Activated naive CD8-positive, alpha-beta T cell treated with anti-CD3 and anti-CD28 coated beads, Interleukin-2, amount 50 U/mL, for 24 hours (primary cell): ENCODE data around the gene TNS3.

ENCODE experiments used
- ATAC-seq: fragments of 150-1000 bp; cut with Tn5 transposase; one replicate; pipeline ENCODE4 v1.10.0; 2021
- DNase-seq: peaks from one replicate; pipeline ENCODE4 v3.0.0; 2021
- H3K27ac Mint-ChIP-seq: one replicate; pipeline ENCODE4 v1.8.0; 2021; ENCODE audit warnings: mild to moderate bottlenecking, mixed read lengths
- H3K27me3 Mint-ChIP-seq: one replicate; pipeline ENCODE4 v1.8.0; 2021; ENCODE audit warnings: mixed read lengths
- H3K36me3 Mint-ChIP-seq: one replicate; pipeline ENCODE4 v1.8.0; 2021; ENCODE audit warnings: low read depth, mixed read lengths
- H3K4me1 Mint-ChIP-seq: one replicate; pipeline ENCODE4 v1.8.0; 2021; ENCODE audit warnings: mixed read lengths
- H3K4me3 Mint-ChIP-seq: one replicate; pipeline ENCODE4 v1.8.0; 2021; ENCODE audit warnings: mild to moderate bottlenecking, moderate library complexity, mixed read lengths
- H3K9me3 Mint-ChIP-seq: one replicate; pipeline ENCODE4 v1.8.0; 2021; ENCODE audit warnings: mixed read lengths

Gene TNS3

GRCh38 chr7:47511699-47512370, 70.1 kb downstream of the TNS3 start:
- DNase-seq: no peak
- no peaks in the 10 kb centered on the region for H3K9me3 Mint-ChIP-seq
- no peaks in the 10 kb centered on the region for H3K27me3 Mint-ChIP-seq
- no peaks in the 10 kb centered on the region for H3K4me1 Mint-ChIP-seq
- no peak for ATAC-seq
- H3K4me3 Mint-ChIP-seq: no peak overlapping the region
- no peaks in the 10 kb centered on the region for H3K36me3 Mint-ChIP-seq
- no peak overlapping the region for H3K27ac Mint-ChIP-seq

GRCh38 chr7:47510786-47511185, 71.1 kb downstream of the TNS3 start:
- no peak for DNase-seq

GRCh38 chr7:47510192-47510591, 71.7 kb downstream of the TNS3 start:
- H3K9me3 Mint-ChIP-seq: no peaks in the 10 kb centered on the region
- DNase-seq (no peak), ATAC-seq (no peak)
- no peak overlapping the region for H3K4me3 Mint-ChIP-seq
- H3K4me1 Mint-ChIP-seq: no peaks in the 10 kb centered on the region
- H3K27me3 Mint-ChIP-seq: no peaks in the 10 kb centered on the region
- H3K27ac Mint-ChIP-seq: no peak overlapping the region
- H3K36me3 Mint-ChIP-seq: no peaks in the 10 kb centered on the region

More at GRCh38 chr7:47510786-47511185, 71.1 kb downstream of the TNS3 start:
- H3K36me3 Mint-ChIP-seq: no peaks in the 10 kb centered on the region
- no peak overlapping the region for H3K4me3 Mint-ChIP-seq
- H3K27me3 Mint-ChIP-seq: no peaks in the 10 kb centered on the region
- ATAC-seq: no peak
- H3K27ac Mint-ChIP-seq: no peak overlapping the region
- H3K9me3 Mint-ChIP-seq: no peaks in the 10 kb centered on the region
- no peaks in the 10 kb centered on the region for H3K4me1 Mint-ChIP-seq

GRCh38 chr7:47509571-47509970, 72.3 kb downstream of the TNS3 start:
- no peaks in the 10 kb centered on the region for H3K9me3 Mint-ChIP-seq
- H3K27ac Mint-ChIP-seq: no peak overlapping the region
- ATAC-seq (no peak), DNase-seq (no peak)
- H3K27me3 Mint-ChIP-seq: no peaks in the 10 kb centered on the region
- no peaks in the 10 kb centered on the region for H3K36me3 Mint-ChIP-seq
- no peaks in the 10 kb centered on the region for H3K4me1 Mint-ChIP-seq
- H3K4me3 Mint-ChIP-seq: no peak overlapping the region

GRCh38 chr7:47508389-47509380, 73.2 kb downstream of the TNS3 start:
- H3K4me3 Mint-ChIP-seq: no peak overlapping the region
- no peak for DNase-seq
- no peaks in the 10 kb centered on the region for H3K36me3 Mint-ChIP-seq
- no peaks in the 10 kb centered on the region for H3K9me3 Mint-ChIP-seq
- no peaks in the 10 kb centered on the region for H3K4me1 Mint-ChIP-seq
- H3K27ac Mint-ChIP-seq: no peak overlapping the region
- no peaks in the 10 kb centered on the region for H3K27me3 Mint-ChIP-seq
- no peak for ATAC-seq

GRCh38 chr7:47507522-47507921, 74.4 kb downstream of the TNS3 start:
- no peak overlapping the region for H3K27ac Mint-ChIP-seq
- DNase-seq: no peak
- no peaks in the 10 kb centered on the region for H3K9me3 Mint-ChIP-seq
- no peak for ATAC-seq
- H3K27me3 Mint-ChIP-seq: no peaks in the 10 kb centered on the region
- no peaks in the 10 kb centered on the region for H3K4me1 Mint-ChIP-seq
- H3K36me3 Mint-ChIP-seq: no peaks in the 10 kb centered on the region
- no peak overlapping the region for H3K4me3 Mint-ChIP-seq

- H3K27ac Mint-ChIP-seq: no peak overlapping the region
Observed at GRCh38 chr7:47506382-47507339, 75.2 kb downstream of the TNS3 start.

GRCh38 chr7:47505312-47506007, 76.5 kb downstream of the TNS3 start:
- Mint-ChIP-seq H3K9me3 (no peaks in the 10 kb centered on the region), H3K4me3 (no peak overlapping the region), H3K27ac (no peak overlapping the region), H3K4me1 (no peaks in the 10 kb centered on the region), H3K27me3 (no peaks in the 10 kb centered on the region), H3K36me3 (no peaks in the 10 kb centered on the region)
- ATAC-seq (no peak), DNase-seq (no peak)

More at GRCh38 chr7:47506382-47507339, 75.2 kb downstream of the TNS3 start:
- Mint-ChIP-seq H3K36me3 (no peaks in the 10 kb centered on the region), H3K27me3 (no peaks in the 10 kb centered on the region), H3K4me3 (no peak overlapping the region), H3K9me3 (no peaks in the 10 kb centered on the region), H3K4me1 (no peaks in the 10 kb centered on the region)
- ATAC-seq: no peak
- no peak for DNase-seq

- Mint-ChIP-seq H3K36me3 (no peaks in the 10 kb centered on the region), H3K9me3 (no peaks in the 10 kb centered on the region), H3K27ac (no peak overlapping the region), H3K4me1 (no peaks in the 10 kb centered on the region), H3K27me3 (no peaks in the 10 kb centered on the region), H3K4me3 (no peak overlapping the region)
- ATAC-seq (no peak), DNase-seq (no peak)
Observed at GRCh38 chr7:47504551-47505311, 77.2 kb downstream of the TNS3 start.

- H3K4me1 Mint-ChIP-seq: no peaks in the 10 kb centered on the region
- DNase-seq (no peak), ATAC-seq (no peak)
- H3K9me3 Mint-ChIP-seq: no peaks in the 10 kb centered on the region
- no peak overlapping the region for H3K27ac Mint-ChIP-seq
- H3K27me3 Mint-ChIP-seq: no peaks in the 10 kb centered on the region
- H3K36me3 Mint-ChIP-seq: no peaks in the 10 kb centered on the region
- no peak overlapping the region for H3K4me3 Mint-ChIP-seq
Observed at GRCh38 chr7:47503281-47503680, 78.6 kb downstream of the TNS3 start.

- H3K27ac Mint-ChIP-seq: no peak overlapping the region
- ATAC-seq: no peak
- H3K4me3 Mint-ChIP-seq: no peak overlapping the region
Observed at GRCh38 chr7:47502240-47502877, 79.6 kb downstream of the TNS3 start.

GRCh38 chr7:47501406-47501805, 80.5 kb downstream of the TNS3 start:
- Mint-ChIP-seq H3K27ac (no peak overlapping the region), H3K36me3 (no peaks in the 10 kb centered on the region), H3K4me3 (no peak overlapping the region), H3K27me3 (no peaks in the 10 kb centered on the region), H3K4me1 (peaks cover 10% of the 10 kb centered on the region), H3K9me3 (no peaks in the 10 kb centered on the region)
- DNase-seq (no peak), ATAC-seq (no peak)

More at GRCh38 chr7:47502240-47502877, 79.6 kb downstream of the TNS3 start:
- H3K36me3 Mint-ChIP-seq: no peaks in the 10 kb centered on the region
- H3K27me3 Mint-ChIP-seq: no peaks in the 10 kb centered on the region
- H3K9me3 Mint-ChIP-seq: no peaks in the 10 kb centered on the region
- peaks cover 7% of the 10 kb centered on the region for H3K4me1 Mint-ChIP-seq
- no peak for DNase-seq

- Mint-ChIP-seq H3K4me1 (peaks cover 18% of the 10 kb centered on the region), H3K9me3 (no peaks in the 10 kb centered on the region), H3K27ac (no peak overlapping the region), H3K36me3 (no peaks in the 10 kb centered on the region), H3K27me3 (no peaks in the 10 kb centered on the region), H3K4me3 (no peak overlapping the region)
- DNase-seq (no peak), ATAC-seq (no peak)
Observed at GRCh38 chr7:47500103-47500563, 81.8 kb downstream of the TNS3 start.
